GM12873 (cell line): ENCODE data around the gene REG1A.

Experiments
- CTCF ChIP-seq: IDR thresholded peaks from 2 replicates; pipeline ENCODE4 v1.5.1; 2012; ENCODE audit warnings: low read depth, mild to moderate bottlenecking, moderate library complexity, low read length, control low read depth; ENCODE audit not compliant: insufficient read depth; ENCODE audit errors: missing control alignments

The REG1A gene

GRCh38 chr2:79128406-79128805 lies 8.1 kb downstream of the REG1A start:
- no peak for TF ChIP-seq CTCF

- no peak for TF ChIP-seq CTCF
Observed at GRCh38 chr2:79129260-79129659, 9.0 kb downstream of the REG1A start.

GRCh38 chr2:79129804-79130203 lies 9.5 kb downstream of the REG1A start:
- TF ChIP-seq CTCF, result no peak

- TF ChIP-seq CTCF, result no peak
Observed at GRCh38 chr2:79131687-79132086, 11.4 kb downstream of the REG1A start.

- TF ChIP-seq CTCF, result no peak
Observed at GRCh38 chr2:79138385-79138784, 18.1 kb downstream of the REG1A start.

GRCh38 chr2:79139423-79139822 lies 19.1 kb downstream of the REG1A start:
- no peak for TF ChIP-seq CTCF

GRCh38 chr2:79155826-79156476 lies 35.7 kb downstream of the REG1A start:
- TF ChIP-seq CTCF, result no peak
